OCI-LY1 (cell line): ENCODE results near the gene ZNF786.

Experiments
- CTCF ChIP-seq: fragments of 200-600 bp; sonication (generic), shearing (Covaris generic); IDR thresholded peaks from 2 replicates; pipeline ENCODE4 v1.5.1; 2017; ENCODE audit warnings: mild to moderate bottlenecking, antibody characterized with exemption, low read length, moderate library complexity, mixed read lengths
- EZH2 ChIP-seq: fragments of 200-600 bp; sonication (generic), shearing (Covaris generic); IDR thresholded peaks from 2 replicates; pipeline ENCODE4 v1.8.0; 2017; ENCODE audit warnings: borderline replicate concordance, mixed run types, mild to moderate bottlenecking, antibody characterized with exemption, low read length, moderate library complexity, mixed read lengths

GRCh38 chr7:149023662-149024061 is 66.9 kb downstream of the ZNF786 start:
- TF ChIP-seq CTCF (no peak), EZH2 (no peak)
